Measurements from ENCODE around the gene PON3.

The PON3 gene

GRCh38 chr7:95317966-95318365 lies 78.2 kb downstream of the PON3 start:
- no peak for TF ChIP-seq POLR2A (IDR thresholded peaks at IDR 0.05; ENCODE audit: low read depth, low read length)
- FAIRE-seq = no peak
- DNase-seq (ENCODE audit: insufficient read length, low spot score) = no peak

- DNase-seq (ENCODE audit: insufficient read length, low spot score) (no peak), FAIRE-seq (no peak)
- no peak for TF ChIP-seq POLR2A (IDR thresholded peaks at IDR 0.05; ENCODE audit: low read depth, low read length)
Observed at GRCh38 chr7:95317546-95317945, 78.6 kb downstream of the PON3 start.

- DNase-seq (ENCODE audit: insufficient read length, low spot score) (no peak), FAIRE-seq (no peak)
- no peak for TF ChIP-seq POLR2A (IDR thresholded peaks at IDR 0.05; ENCODE audit: low read depth, low read length)
Observed at GRCh38 chr7:95316588-95316987, 79.6 kb downstream of the PON3 start.

- FAIRE-seq (no peak), DNase-seq (ENCODE audit: insufficient read length, low spot score) (no peak)
- no peak for TF ChIP-seq POLR2A (IDR thresholded peaks at IDR 0.05; ENCODE audit: low read depth, low read length)
Observed at GRCh38 chr7:95312561-95312960, 83.6 kb downstream of the PON3 start.

- DNase-seq (ENCODE audit: insufficient read length, low spot score) (no peak), FAIRE-seq (no peak)
- TF ChIP-seq POLR2A (IDR thresholded peaks at IDR 0.05; ENCODE audit: low read depth, low read length) = no peak
Observed at GRCh38 chr7:95311389-95311788, 84.8 kb downstream of the PON3 start.

- no peak for FAIRE-seq
- no peak for DNase-seq (ENCODE audit: insufficient read length, low spot score)
- TF ChIP-seq POLR2A (IDR thresholded peaks at IDR 0.05; ENCODE audit: low read depth, low read length) = no peak
Observed at GRCh38 chr7:95309951-95310350, 86.2 kb downstream of the PON3 start.

Measured in H54 (cell line).